SIG-M5 treated with dmso at 0.1 percent for 504 hours (cell line): ENCODE results near the gene TRAPPC8.
"Not testable (repeated sequence)": the region's sequence is repeated elsewhere in the genome, so short reads cannot be mapped to it uniquely, and the experiment has no call there.

Source experiments
- DNase-seq: peaks from one replicate; lab custom pipeline; 2025; ENCODE audit not compliant: unreplicated experiment; lab: John Stamatoyannopoulos, UW

Gene TRAPPC8

GRCh38 chr18:31942999-31943877 is at the start of gene TRAPPC8:
Gene TRAPPC8 (minus strand): TSS chr18:31943128. CDS start chr18:31942764, 364 bp downstream.
- DNase-seq: peak; percentile 98

GRCh38 chr18:31990823-31991222 is 47.9 kb upstream of the TRAPPC8 start:
- no peak for DNase-seq

GRCh38 chr18:31983976-31984375 is 41.0 kb upstream of the TRAPPC8 start:
- DNase-seq: no peak

DNA sequence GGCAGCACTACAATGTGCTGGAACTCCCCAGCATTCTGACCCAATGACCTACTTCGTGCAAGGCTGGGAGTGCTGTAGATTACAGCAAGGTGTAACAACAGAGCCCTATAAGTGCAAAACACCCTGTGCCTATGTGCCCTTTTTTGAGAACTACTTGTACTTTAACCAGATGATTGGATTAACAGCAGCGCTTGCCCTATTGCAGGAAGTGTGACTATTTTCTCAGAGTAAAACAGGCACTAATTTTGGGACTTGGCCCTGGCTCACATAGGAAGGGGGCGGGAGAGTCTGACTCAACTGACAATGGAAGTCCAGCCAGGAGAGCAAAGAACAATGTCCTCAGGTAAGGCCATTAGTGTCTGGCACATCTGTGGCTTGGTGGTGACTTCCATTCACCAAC is 40.1 kb upstream of the TRAPPC8 start:
- DNase-seq: no peak

DNA sequence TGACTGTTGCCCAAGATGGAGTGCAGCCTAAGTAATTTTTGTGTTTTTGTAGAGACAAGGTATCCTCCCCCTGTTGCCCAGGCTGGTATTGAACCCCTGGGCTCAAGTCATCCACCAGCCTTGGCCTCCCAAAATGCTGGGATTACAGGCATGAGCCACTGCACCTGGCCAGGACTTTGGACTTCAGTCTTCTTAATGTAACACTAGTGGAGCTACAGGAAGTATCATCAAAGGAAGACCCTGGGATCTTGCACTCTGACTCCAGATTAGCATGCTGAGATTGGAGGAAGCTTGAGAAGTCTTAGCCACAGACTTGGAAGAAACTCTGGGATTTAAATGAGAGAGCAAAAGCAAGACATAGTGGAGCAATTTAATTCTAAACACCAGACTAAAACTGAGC is 37.9 kb upstream of the TRAPPC8 start:
- DNase-seq: no peak

- no peak for DNase-seq
Measured at GRCh38 chr18:31979714-31980113, 36.8 kb upstream of the TRAPPC8 start.

DNA sequence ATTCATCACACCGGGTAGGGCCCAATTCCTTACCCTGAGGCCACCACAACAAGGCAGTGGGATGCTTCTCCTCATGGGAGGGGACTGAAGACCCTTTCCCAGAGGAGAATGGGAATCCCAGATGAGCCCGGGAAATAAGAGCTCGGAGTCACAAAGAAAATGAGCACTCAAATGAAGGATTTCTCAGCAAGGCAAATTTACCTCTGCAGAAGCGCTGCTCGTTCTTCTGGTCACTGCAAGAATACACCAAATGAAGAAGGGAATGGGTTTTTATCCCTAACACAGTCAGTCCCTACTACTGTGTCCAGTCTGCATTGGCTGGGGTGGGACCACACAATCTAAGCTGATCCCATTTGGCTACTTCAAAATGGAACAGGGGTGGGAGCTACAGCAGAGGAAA is 35.7 kb upstream of the TRAPPC8 start:
- no peak for DNase-seq

DNA sequence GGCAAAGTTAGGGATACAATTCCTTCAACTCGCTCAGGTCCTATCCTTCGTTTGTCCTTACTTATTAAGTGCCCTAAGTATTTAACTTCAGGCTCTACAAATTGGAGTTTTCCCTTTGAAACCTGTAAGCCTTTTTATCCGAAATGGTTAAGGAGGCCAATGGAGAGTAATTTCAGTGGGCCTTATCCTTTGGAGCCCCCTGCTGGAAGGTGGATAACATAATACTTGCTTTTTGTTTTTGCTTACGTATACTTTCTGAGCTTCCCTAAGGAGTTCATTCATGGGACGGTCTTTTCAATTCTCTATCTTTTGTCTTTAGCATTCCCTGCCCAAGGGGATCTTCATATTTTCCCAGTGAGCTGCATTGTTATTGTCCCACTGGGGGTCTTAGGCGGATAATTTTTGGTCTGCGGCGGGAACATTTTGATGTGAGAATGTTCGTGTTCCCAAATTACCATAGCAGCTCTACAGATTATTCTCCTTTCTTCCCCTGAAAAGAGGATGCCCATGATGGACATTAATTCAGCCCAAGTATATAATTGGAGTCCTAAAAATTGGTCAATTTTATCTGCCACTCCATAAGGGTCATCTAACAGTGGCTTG is 34.4 kb upstream of the TRAPPC8 start:
- peak; percentile 27 for DNase-seq

DNA sequence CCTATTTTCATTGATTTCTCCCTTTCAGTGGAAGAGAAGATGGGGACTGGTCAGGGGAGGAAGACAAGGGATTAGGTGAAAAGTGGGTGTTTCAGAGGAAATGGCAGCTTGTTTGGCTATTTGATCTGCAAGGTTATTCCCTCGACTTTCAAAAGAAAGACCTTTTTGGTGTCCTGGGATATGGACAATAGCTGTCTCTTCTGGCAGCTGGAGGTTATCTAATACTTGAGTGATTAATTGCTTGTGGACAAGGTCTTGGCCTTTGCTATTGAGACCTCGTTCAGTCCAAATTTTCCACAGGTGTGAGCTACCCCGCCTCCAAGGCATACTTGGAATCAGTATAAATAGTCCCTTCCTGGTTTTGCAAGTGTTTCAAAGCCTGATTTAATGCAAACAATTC is 33.3 kb upstream of the TRAPPC8 start:
- no peak for DNase-seq

- DNase-seq: no peak
Measured at GRCh38 chr18:31973929-31974546, 31.1 kb upstream of the TRAPPC8 start.

DNA sequence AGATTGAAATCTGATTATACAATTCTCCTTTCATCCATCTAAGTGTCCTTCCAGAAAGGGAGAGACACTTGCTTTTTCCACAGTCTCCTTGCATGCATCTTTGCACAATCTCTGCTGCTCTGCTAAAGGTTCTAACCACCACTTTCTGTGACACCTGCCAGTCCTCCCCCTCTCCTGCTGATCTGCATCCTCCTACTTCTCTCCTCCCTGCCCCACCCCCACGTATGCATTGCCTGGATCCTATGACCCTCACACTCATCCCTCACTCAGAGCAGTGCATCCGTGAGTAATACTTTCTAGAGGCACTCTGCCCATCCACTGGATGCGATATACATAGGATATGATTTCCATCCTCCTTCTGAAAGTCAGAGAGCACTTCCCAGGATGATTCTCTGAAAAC is 27.7 kb upstream of the TRAPPC8 start:
- no peak for DNase-seq

DNA sequence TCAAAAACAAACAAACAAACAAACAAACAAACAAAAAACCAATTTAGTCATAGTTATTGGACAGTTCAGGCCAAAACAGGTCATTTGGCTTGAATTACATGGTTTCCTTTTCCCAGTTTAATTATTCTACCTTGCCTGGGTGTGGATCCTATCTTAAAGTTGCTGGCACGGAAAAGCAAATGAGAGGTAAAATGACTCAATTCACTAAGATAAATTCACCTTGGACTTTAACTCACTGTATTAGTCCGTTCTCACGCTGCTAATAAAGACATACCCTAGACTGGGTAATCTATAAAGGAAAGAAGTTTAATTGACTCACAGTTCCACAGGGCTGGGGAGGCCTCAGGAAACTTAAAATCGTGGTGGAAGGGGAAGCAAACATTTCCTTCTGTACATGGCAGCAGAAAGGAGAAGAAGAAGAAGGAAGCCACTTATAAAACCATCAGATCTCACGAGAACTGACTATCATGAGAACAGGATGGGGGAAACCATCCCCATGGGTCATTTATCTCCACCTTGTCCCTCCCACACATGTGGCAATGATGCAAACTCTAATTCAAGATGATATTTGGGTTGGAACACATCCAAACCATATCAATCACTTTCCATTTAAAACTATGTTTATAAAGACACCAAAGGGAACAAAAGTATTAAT is 22.5 kb upstream of the TRAPPC8 start:
- peak; percentile 9 for DNase-seq

GRCh38 chr18:31957728-31958127 is 14.8 kb upstream of the TRAPPC8 start:
- no peak for DNase-seq

GRCh38 chr18:31954349-31954748 is 11.4 kb upstream of the TRAPPC8 start:
- DNase-seq: no peak

DNA sequence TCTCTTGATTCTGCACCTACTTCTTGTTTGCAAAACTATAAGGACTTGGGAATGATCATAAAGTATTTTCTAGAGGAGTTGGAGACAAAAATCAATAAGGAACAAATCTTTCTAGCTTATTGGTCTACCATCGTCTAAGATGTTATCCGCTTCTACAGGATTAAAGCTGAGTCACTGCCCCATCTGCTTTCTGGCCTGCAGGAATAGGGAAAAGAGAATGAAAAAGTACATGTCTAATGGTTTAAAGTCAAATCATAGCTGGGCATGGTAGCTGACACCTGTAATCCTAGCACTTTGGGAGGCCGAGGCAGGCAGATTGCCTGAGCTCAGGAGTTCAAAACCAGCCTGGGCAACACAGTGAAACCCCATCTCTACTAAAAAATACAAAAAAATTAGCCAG is 10.8 kb upstream of the TRAPPC8 start:
- DNase-seq: not testable (repeated sequence)

- no peak for DNase-seq
Measured at GRCh38 chr18:31952223-31952622, 9.3 kb upstream of the TRAPPC8 start.

- DNase-seq: no peak
Measured at GRCh38 chr18:31950583-31950982, 7.7 kb upstream of the TRAPPC8 start.

GRCh38 chr18:31948349-31948748 is 5.4 kb upstream of the TRAPPC8 start:
- DNase-seq: not testable (repeated sequence)

DNA sequence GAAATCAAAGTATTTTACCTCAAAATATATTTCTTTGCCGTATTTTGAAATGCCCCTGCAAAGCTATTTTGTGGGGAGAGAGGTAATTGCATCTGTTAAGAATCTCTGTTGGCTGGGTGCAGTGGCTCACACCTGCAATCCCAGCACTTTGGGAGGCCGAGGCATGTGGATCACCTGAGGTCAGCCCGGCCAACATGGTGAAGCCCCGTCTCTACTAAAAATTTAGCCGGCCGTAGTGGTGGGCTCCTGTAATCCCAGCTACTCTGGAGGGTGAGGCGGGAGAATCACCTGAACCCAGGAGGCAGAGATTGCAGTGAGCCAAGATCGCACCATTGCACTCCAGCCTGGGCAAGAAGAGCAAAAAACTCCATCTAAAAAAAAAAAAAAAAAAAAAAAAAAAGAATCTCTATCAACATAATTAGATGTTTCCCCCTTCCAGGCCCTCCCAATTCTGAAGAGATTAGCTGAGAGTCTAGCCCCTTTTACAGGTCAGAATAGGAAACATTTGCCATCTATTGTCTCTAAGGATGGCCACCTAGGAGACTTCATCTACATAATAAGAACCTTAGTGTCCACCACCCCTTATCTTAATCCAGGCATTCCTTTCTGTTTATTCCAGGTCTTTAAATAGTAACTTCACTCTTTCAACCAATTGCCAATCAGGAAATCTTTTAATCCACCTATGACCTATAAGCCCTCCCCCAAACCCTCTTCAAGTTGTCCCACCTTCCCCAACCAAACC is 3.5 kb upstream of the TRAPPC8 start:
- no peak for DNase-seq

DNA sequence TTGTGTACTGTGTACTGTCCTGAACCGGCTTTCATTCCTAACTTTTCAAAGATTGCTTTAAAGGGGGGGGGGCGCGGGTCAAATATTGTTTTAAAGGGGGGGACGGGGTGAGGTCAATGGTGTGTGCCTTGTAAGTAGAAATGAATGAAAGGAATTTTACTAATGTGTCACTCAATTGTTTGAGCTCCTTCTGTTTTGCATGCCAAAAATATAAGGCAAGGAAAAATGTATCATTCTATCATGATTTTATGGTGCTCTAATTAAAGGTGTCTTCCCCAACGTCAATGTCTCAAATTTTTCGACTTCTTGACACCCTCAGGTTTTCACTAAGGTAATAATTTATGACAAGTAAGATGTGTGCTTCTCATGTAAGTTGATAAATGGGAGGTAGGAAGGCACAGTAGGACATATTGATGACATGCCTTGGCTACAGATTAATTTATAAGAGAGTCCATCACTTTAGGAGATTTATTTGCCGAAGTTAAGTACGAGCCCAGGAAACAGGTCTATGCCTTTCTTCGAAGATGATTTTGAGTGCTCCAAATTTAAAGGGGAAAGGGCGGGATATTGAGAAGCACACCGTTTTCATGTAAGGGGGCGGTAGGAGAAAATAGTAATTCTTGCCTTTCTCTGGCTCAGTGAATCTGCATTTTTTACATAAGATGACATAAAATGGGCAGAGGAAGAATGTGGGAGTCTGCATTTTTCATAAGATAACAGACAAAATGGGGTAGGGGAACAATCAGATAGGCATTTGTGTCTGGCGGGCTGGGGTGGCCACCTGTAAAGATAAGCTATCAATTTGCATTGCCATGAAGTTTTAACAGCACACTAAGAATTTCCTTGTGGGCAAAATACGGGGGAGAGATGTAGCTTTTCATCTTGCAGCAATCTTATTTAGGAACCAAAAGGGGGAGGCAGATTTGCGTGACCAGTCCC is 1.2 kb upstream of the TRAPPC8 start:
- no peak for DNase-seq
